Panc1 (cell line): Measurements from ENCODE around the gene RAB8A.

ENCODE experiments used
- POLR2AphosphoS5 ChIP-seq: IDR thresholded peaks from 2 replicates; pipeline ENCODE4 v1.6.1; 2012; ENCODE audit warnings: mild to moderate bottlenecking, low read depth, low read length, moderate library complexity
- TF ChIP-seq, protein P1 (sequence below): fragments of 450-650 bp; IDR thresholded peaks from 2 replicates; pipeline ENCODE4 v1.5.1; 2017; ENCODE audit warnings: mild to moderate bottlenecking
- TF ChIP-seq, protein P2 (sequence below), 2 experiments: IDR thresholded peaks; 2 replicates each; pipeline ENCODE4 v1.6.1; 2011 to 2012; ENCODE audit warnings: low read depth in 2 of 2, control low read depth in 1 of 2, low read length in 1 of 2, mild to moderate bottlenecking in 1 of 2, moderate library complexity in 1 of 2; ENCODE audit not compliant: insufficient read depth in 1 of 2

DNA sequence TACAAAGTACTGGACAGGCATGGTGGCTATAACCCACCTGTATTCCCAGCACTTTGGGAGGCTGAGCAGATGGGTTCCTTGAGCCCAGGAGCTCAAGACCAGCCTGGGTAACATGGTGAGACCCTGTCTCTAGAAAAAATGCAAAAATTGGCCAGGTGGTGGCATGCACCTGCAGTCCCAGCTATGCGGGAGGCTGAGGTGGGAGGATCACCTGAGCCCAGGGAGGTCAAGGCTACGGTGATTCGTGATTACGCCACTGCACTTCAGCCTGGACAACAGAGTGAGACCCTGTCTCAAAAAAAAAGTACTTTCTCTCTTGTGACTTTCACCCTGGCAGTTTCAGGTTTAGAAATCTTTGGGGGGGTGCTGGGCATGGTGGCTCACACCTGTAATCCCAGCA, 11.2 kb upstream of the RAB8A start:
- TF ChIP-seq, protein P1, sequence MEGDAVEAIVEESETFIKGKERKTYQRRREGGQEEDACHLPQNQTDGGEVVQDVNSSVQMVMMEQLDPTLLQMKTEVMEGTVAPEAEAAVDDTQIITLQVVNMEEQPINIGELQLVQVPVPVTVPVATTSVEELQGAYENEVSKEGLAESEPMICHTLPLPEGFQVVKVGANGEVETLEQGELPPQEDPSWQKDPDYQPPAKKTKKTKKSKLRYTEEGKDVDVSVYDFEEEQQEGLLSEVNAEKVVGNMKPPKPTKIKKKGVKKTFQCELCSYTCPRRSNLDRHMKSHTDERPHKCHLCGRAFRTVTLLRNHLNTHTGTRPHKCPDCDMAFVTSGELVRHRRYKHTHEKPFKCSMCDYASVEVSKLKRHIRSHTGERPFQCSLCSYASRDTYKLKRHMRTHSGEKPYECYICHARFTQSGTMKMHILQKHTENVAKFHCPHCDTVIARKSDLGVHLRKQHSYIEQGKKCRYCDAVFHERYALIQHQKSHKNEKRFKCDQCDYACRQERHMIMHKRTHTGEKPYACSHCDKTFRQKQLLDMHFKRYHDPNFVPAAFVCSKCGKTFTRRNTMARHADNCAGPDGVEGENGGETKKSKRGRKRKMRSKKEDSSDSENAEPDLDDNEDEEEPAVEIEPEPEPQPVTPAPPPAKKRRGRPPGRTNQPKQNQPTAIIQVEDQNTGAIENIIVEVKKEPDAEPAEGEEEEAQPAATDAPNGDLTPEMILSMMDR, result no peak
- TF ChIP-seq POLR2AphosphoS5, result no peak
- TF ChIP-seq, protein P2, sequence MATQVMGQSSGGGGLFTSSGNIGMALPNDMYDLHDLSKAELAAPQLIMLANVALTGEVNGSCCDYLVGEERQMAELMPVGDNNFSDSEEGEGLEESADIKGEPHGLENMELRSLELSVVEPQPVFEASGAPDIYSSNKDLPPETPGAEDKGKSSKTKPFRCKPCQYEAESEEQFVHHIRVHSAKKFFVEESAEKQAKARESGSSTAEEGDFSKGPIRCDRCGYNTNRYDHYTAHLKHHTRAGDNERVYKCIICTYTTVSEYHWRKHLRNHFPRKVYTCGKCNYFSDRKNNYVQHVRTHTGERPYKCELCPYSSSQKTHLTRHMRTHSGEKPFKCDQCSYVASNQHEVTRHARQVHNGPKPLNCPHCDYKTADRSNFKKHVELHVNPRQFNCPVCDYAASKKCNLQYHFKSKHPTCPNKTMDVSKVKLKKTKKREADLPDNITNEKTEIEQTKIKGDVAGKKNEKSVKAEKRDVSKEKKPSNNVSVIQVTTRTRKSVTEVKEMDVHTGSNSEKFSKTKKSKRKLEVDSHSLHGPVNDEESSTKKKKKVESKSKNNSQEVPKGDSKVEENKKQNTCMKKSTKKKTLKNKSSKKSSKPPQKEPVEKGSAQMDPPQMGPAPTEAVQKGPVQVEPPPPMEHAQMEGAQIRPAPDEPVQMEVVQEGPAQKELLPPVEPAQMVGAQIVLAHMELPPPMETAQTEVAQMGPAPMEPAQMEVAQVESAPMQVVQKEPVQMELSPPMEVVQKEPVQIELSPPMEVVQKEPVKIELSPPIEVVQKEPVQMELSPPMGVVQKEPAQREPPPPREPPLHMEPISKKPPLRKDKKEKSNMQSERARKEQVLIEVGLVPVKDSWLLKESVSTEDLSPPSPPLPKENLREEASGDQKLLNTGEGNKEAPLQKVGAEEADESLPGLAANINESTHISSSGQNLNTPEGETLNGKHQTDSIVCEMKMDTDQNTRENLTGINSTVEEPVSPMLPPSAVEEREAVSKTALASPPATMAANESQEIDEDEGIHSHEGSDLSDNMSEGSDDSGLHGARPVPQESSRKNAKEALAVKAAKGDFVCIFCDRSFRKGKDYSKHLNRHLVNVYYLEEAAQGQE (IDR thresholded peaks at IDR 0.05; ENCODE audit: insufficient read depth in 1 of 2, low read depth in 2 of 2, low read length in 1 of 2), result no peak
